Hindlimb muscle (tissue), 1 donor: ENCODE results near the gene MGAT4C. TPM values are rescaled to one million over a fixed set of nuclear protein-coding genes. Genes with fewer than 3 reads are reported as not detected.
"Not testable (repeated sequence)": the region's sequence is repeated elsewhere in the genome, so short reads cannot be mapped to it uniquely, and the experiment has no call there.

ENCODE experiments used
- DNase-seq: peaks from one replicate; pipeline ENCODE4 v3.0.0-alpha.2; 2013
- polyA plus RNA-seq: library from polyadenylated mRNA; unstranded; fragments of 120-200 nt; gene quantifications from one replicate; pipeline ENCODE4 v1.2.1, GENCODE V29; 2013; ENCODE audit not compliant: insufficient read length

MGAT4C gene
- polyA plus RNA-seq, 1 donor, result 0.45 TPM

DNA sequence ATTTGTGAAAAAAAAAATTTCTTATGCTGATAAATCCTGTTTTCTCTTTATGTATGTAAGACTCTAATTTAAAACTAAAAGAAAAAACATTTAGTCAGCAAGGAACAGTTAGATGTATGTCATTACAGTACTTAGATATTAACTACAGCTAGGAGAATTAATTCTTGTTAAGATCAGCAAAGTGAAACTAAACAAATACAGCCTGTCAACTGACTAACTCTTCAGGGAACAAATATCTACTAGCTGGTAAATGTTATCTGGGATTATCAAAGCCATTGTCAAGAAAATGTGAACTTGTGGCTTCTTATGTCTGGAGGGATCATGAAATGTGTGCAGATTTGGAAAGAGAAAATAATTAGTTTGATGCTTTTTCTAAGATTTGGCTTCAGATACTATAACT is 27.5 kb downstream of the MGAT4C start:
- DNase-seq, result no peak

DNA sequence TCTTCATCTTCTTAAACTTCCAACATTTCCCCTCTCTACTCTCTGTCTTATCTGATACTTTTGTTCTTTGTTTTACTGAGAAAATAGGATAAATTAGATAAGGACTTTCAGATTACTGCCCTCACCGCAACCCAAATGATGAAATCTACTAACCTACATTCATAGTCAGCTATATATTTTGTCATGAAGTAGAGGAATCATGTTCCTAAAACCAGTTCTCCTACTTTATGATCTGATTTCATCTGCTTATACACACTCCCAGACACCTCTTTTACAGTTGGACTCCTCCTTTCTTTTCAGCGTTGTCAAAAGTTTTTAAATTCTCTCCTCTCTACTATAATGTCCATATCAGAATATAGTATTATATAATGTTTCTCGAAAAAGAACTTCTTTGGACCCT is 29.7 kb downstream of the MGAT4C start:
- DNase-seq, result no peak

DNA sequence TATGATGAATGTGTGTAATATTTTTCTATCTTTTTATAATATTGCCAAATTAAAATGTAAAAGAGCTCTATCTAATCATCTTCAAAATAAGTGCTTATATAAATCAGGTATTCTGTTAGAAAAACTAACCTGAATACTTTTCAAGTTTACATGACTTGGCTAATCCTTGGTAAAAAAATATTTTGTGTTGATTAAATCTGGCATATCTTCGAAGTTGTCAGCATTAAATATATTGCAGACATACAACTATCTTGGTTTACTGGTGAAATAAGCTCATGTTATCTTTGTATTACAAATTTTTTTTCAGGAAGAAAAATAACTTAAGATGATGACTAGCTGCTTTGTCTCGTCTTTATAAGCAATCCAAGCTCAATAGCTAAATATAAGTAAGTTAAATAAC is 39.6 kb downstream of the MGAT4C start:
- DNase-seq, result no peak

DNA sequence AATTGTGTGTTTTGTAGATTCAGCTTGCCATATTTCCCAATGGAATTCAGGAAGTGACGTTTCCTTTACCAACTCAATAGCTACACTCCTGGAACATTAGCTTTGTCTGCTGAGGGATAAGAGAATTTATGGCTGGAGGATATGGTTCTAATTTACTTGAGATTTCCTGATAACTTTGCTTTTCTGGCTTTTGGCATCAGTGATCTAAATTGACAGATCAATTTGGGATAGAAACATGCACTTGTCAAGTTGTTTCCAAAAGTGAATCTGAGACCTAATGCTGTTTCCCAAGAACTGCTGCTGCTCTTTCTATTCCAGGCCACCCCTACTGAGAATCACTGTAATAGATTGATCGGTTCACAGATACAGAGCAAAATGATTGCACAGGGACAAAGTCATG is 43.2 kb downstream of the MGAT4C start:
- DNase-seq, result no peak

DNA sequence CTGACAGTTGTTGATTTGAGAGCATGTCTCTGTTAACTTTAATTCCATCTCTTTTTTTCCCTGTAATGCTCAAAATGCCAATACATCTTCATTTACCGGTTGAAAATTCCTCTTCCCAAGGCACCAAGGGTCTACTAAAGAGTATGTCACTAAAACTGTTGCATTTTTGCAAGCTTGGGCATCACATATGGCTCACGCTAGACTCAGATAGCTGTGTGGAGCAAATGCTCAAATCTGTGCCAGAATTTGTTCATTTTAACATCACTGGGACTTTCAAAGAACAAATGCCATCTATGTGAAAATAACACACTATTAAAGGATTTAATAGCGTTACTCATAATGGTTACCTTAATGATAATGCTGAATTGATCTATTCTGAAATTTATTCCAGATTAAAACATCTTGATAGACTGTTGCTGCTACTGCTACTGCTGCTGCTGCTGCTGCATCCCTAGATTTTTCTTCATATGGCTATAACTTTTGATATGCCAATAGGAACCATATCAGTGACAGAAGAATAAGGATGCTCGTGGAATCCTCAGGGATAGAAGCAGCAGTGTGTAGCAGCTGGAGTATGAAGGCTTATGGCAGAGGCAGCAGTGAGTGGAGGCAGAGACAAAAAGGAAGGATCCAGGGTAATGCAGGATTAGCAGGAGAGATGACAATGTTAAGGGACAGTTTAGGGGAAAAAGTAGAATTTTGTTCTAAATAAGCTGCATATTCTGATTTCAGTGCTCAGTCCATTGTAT is 57.3 kb downstream of the MGAT4C start:
- no peak for DNase-seq

DNA sequence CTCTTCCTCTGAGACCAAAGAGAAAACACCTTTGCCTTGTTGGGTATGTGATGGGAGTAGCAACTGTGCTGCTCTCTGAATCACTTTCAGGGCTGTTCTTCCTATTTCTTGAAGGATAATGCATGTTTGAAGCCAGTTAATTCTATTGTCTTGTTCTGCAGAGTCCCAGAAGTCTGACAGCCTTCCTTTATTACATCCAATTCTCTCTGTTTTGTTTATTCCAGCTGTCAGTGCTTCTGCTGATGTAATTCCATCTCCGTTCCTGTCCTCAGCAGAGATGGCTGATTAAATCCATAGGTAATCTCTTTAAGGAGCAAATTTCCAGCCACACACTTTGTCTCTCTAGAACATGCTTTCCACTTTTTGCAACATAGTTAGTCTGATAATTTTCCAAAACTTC is 59.7 kb downstream of the MGAT4C start:
- no peak for DNase-seq

DNA sequence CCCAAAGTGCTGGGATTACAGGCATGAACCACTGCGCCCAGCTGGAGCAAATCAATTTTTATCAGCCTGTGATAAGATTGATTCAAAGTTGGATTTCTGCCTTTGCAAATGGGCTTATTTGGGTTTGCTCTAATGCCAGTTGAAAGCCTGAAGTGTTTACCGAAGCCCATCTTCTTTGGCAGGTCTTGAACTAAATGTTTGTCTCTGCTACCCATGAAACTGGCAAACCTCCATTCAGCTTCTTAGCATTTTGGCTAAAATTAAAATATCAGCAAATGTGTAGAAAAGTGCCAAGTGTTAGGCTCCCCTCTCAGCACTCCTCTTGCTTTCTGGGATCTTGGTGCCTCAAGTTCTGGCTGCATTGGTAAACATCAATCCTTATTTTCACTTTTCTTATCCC is 61.5 kb downstream of the MGAT4C start:
- DNase-seq, result no peak

DNA sequence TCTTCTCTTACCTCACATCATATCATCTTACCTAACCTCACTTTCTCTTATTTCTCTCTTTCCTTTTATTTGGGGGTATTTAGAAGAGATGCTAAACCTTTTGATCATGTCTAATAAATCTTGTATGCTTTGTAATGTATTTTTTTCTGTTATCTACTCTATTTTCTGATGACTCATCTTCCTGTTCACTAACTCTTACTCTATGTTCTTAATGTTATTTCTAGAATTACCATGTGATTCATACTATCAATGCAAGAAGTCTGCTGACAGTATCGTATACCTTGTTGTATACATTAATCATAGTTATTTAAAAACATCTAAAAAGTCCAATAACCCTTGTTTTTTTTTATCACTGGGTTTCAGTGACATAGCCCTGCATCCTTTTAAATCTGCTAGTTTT is 62.3 kb downstream of the MGAT4C start:
- DNase-seq, result no peak

DNA sequence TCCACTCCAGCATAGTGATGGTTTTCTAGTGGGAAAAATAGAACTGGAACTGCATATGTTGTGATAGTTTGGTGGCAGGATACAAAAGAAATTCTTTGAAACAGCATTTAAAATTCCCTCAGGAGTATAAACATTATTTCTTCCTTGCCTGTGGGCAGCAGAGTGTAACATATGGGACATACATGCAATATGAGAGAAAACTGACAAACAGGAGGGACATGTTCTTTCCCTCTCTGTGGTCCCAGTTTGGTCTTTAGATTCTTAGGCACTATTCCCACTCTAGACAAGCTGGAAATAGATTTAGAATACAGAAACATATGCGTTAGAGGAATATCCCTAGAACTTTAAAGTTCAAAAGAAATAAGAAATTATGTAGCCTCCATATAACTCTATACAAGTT is 68.0 kb downstream of the MGAT4C start:
- DNase-seq, result no peak

DNA sequence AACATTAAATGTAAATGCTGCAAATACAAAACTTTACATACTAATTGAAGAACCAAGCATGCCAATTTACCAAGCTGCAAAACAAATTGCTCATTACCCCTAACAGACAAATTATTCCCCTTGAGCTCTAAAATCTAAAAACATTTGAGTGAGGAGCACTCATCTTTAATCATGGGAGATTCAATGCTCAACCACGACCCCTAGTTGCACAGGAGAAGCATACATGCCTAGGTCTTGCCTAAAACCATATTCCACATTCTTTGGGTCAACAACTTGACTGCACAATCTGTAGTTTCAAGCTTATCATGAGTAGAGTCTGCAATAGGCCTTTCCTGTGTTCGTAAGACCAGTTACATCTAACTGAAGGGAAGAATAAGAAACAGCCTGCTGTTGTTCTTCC is 69.7 kb downstream of the MGAT4C start:
- no peak for DNase-seq

DNA sequence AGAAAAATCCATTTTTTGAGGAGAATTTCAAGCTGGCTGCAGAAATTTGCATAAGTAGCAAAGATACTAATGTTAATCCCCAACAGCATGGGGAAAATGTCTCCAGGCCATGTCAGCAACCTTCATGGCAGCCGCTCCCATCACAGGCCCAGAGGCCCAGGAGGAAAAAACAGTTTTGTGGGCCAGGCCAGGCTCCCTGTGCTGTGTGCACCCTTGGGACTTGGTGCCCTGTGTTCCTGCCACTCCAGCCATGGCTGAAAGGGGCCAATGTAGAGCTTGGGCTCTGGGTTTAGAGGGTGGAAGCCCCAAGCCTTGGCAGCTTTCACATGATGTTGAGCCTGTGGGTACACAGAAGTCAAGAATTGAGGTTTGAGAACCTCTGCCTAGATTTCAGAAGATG is 76.3 kb downstream of the MGAT4C start:
- DNase-seq, result no peak

DNA sequence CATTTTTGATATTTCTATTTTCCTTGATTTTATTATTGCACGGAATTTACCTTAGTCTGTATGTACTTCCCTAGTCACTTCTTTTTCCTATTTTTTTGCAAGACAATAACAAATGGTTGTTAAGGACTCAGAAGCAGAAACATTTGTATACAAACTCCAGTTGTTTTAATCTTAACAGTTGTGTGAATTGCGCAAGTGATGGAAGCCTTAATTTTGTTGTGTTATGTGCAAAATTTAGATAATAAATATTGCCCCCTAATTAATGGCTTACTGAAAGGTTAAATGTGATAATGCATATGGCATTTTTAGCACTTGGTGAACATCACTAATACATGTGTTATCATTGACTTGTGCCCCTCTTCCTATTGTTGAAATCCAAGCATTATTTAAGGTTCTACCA is 82.0 kb downstream of the MGAT4C start:
- no peak for DNase-seq

DNA sequence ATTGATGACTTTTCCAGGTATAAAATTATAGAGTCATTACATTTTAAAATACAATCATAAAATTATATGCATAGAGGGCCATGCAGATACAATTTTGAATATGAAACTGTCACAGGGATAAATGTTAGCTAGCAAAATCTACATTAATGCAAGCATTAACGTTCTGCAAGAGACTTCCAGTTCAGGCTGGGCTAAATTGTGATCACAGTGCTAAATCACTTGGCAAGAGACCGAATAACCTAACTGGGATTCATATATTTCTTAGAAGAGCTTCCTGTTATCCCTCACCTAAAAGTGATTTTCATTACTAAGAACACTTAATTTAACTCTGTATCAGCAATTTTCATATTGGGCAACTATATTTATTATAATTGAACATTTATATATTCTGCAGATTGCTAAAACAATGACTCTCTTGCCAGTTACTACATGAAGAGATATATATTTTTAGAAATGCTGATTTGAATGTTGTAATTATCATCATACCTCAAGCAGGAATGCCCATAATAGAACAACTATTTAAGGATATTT is 83.2 kb downstream of the MGAT4C start:
- no peak for DNase-seq

DNA sequence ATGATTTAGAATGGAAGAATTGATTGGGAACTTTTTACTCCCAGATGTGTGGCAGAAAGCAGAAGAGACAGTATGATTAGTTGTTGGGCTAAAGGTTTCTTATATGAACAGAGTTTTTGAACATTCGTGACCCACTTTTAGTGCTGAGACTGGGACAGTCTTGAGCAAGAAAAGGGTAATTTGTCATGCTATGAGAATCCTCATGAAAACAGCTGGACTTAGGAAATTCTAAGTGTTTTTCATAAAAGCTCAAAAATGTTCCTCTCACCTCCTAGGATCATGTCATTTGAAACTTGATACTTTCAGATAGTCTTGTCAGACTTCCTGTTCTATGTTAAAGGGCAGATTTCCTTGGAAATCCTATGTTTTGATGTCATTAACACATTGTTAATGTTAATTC is 86.1 kb downstream of the MGAT4C start:
- no peak for DNase-seq

DNA sequence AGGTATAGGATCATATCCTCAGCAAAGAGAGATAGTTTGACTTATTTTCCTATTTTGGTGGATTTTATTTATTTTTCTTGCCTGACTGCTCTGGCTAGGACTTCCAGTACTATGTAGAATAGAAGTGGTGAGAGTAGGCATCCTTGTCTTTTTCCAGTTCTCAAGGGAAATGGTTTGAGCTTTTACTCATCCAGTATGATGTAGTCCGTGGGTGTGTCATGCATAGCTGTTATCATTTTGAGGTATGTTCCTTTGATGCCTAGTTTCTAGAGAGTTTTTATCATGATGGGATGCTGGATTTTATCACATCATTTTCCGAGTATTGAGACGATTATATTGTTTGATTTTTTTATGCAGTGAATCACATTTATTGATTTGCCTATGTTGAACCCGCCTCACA is 97.2 kb downstream of the MGAT4C start:
- no peak for DNase-seq

DNA sequence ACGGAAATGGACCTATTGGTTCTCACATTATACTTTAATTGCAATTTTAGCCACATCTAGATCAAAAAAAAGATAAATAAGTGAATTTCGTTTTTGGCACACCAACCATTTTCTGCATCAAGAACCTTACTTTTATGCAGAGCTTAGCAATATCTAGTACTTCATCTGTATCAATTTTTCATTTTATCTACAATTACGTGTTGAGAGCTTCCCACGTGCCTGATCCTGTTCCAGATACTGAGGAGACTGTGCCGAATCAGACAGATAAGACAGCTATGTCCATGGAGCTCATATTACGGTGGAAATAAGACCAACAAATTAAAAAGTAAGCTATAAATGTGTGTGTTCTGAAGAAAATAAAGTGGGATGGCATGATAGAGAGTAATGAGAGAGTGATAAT is 101.6 kb downstream of the MGAT4C start:
- peak; percentile 0 for DNase-seq

DNA sequence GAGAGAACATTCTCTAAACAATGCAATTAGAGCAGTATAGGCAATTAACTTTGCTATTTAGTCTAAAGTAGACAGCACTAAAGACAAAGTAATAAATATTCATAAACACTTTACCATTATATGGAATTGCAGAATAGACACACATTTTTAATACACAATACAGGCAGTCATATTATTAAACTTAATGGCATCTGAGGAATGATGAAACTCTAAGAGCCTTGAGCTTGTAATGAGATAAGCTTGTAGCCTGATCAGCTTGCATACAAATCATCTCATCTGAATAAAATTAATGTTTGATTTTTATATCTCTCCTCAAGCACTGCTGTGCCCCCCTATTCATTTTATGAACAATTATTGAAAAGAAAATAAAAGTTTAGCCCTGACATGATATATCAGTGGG is 107.6 kb downstream of the MGAT4C start:
- no peak for DNase-seq

DNA sequence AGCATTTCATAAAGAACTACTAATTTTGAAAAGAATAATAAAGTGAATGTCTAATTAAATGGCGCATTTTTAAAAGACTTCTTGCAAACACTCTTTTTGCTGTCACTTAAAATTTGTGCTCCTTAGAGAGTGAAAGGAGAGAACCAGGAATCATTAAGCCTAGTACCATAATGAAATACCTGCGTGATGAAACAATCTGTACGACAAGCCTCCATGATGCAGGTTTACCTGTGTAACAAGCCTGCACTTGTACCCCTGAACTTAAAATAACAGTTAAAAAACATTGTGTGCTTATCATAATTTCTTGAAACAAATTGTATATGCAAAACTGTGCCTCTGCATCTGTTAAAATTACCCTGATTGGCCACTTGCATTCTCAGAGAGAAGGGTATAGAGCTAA is 108.1 kb downstream of the MGAT4C start:
- DNase-seq, result no peak

DNA sequence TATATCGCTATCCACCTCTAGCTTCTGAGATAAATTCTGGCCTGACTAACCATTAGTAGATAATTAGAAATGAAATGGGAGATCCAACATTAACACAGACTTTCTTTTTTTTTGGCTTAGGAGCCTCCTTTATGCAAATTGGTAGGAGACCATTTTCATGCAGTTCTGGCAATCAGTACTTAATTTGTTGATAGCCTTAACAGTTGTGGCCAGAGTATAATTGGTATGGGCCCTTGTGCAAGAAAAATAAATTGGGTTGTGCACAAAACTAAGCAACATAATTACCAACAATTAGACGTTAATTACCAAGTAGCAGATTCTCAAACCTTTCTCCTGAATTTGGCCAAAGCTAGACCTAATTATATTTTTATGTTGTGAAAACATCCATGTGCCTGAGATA is 111.0 kb downstream of the MGAT4C start:
- no peak for DNase-seq

DNA sequence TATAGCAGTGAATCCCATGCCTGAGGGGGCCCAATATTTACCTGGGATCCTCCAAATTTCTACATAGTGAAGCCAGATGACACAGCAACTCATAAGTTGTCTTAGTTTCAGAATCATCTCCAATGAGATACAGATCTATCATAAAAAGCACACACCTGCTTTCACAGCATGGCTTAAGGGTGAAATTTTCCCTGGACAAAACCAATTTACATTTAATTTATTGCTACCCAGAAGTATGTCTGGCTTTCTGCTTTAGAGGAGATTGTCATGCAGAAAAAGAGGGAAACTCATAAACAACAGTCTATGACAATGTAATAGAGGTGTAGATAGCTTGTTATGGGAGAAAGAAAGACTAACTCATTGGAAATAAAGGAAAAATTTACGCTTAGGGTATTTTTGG is 113.0 kb downstream of the MGAT4C start:
- no peak for DNase-seq

DNA sequence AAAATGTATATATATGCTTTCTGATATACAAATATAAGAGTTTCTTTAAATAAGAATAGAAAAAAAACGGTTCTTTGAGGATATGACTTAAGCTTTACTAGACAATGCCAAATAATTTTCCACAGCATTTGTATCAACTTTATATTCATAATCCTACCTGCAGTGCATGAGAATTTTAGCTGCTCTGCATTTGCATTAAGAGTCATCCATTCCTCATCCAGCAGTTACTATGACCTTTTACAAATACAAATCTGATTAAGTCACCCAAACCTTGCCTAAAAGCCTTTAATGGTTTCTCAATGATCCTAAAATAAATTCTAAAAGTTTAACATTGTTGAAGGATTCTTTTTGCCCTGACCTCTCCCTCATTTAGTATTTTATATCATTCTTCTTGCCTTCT is 116.5 kb downstream of the MGAT4C start:
- DNase-seq, result no peak

DNA sequence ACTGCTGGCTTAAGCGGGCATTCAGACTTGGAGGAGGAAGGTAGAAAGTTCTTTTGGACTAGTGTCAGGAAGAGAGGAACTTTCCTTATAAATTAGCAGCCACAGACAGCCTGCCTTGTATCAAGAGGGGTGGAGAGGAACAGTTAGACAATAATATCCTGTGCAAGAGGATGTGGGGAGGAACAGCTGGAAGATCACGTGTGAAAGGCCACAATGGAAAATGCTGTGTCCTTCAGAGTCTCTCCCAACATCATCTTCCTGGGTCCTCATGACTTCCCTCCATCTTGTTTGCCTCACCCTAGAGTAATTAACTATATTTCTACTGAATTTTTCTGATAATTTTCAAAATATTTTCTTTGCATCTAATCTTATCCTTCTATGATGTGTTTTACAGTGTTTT is 117.4 kb downstream of the MGAT4C start:
- no peak for DNase-seq

DNA sequence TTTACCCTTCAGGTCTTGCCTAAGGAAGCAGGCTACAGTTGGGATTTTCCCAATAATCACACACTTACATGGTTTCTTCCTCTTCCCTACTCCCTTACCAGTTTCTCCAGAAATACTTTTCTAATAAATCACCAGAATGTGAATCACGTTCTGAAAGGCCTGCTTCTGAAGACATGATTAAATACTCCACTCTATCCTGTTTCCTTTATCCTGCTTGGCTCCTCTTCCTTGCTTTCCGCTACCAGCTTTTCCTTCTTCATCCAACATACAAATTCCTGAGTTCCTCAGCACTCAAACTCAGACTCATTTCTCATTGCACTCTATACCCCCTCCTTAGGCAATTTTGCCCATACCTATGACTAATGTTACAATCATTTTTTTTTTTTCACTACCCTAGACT is 118.3 kb downstream of the MGAT4C start:
- no peak for DNase-seq

DNA sequence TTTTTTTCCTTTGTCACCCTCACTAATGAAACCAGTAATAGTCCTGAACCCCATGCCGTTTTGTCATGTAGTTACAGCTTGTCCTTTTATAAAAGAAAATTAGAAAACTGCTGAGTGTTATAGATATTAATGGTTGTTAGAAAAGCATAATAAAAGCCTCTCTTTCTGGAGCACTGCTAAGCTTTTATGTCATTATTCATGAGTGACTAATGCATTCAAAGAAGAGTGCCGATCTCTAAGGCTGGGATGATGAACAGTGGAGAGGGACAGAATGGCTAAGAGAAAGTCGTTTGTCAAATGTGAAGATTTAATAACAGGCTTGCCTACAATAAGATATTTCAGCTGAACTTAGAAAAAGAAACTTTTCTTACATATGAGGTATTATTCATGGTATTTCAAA is 121.6 kb downstream of the MGAT4C start:
- no peak for DNase-seq

DNA sequence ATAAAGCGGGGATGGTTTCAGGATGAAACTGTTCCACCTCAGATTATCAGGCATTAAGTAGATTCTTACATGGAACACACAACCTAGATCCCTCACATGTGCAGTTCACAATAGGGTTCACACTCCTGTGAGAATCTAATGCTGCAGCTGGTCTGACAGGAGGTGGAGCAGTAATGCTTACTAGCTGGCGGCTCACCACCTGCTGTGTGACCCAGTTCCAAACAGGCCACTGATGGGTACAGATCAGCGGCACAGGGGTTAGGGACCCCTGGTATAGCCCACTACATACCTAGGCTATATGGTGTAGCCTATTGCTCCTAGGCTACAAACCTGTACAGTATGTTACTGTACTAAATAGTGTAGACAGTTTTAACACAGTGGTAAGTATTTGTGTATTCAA is 129.3 kb downstream of the MGAT4C start:
- DNase-seq, result not testable (repeated sequence)
